NCI-H2081 treated with DMSO at 0.1 percent for 48 hours (cell line): Measurements from ENCODE around the gene GMNN.

ENCODE experiments used
- DNase-seq: peaks from one replicate; lab custom pipeline; 2025; lab: John Stamatoyannopoulos, UW

GMNN gene

GRCh38 chr6:24807584-24807983 is 32.8 kb downstream of the GMNN start:
- no peak for DNase-seq

GRCh38 chr6:24809728-24810127 is 35.0 kb downstream of the GMNN start:
- DNase-seq, result no peak

- no peak for DNase-seq
Measured at GRCh38 chr6:24818346-24818745, 43.6 kb downstream of the GMNN start.

DNA sequence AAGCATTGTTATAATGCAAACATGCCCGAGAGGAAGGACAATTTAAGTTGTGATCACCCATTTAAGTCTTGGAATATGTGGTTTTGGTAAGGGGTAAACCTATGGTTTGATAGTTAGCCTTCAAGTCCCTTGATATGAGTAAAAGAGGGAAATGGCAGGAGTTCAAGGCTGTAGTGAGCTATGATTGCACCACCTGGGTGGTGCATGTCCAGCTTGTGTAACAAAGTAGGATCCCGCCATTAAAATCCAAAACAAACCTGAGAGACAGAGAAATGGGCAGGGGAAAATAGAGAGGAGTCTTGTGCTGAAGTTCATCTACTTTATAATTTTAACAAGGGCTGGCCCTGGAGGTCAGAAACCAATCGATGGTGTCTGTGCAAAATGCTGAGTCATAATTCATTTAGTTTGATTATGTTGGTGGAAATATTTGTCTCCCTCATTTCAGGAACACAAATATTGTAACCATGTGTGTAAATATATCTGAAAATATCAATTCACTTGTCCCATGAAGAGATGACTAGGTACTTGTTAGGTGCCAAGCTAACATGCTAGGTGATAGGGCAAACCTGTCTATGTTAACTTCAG is 47.2 kb downstream of the GMNN start:
- DNase-seq, result no peak

DNA sequence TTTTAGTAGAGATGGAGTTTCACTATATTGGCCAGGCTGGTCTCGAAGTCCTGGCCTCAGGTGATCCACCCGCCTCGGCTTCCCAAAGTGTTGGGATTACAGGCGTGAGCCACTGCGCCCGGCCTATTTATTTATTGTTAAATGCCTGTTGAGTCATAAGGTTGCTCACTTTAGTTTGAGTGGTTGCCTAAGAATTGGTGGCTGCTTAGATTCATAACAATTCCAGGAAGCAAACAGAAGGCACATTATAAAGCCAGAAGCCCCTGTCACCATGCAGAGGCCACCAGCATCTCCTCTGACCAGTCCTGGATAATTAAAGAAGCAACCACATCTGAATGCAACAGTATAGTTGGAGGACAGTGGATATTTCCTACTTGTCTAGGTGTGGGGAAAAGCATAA is 48.0 kb downstream of the GMNN start:
- no peak for DNase-seq

GRCh38 chr6:24823185-24823584 is 48.4 kb downstream of the GMNN start:
- no peak for DNase-seq

GRCh38 chr6:24824142-24824938 is 49.6 kb downstream of the GMNN start:
- no peak for DNase-seq

GRCh38 chr6:24825130-24825630 is 50.4 kb downstream of the GMNN start:
- DNase-seq, result no peak

DNA sequence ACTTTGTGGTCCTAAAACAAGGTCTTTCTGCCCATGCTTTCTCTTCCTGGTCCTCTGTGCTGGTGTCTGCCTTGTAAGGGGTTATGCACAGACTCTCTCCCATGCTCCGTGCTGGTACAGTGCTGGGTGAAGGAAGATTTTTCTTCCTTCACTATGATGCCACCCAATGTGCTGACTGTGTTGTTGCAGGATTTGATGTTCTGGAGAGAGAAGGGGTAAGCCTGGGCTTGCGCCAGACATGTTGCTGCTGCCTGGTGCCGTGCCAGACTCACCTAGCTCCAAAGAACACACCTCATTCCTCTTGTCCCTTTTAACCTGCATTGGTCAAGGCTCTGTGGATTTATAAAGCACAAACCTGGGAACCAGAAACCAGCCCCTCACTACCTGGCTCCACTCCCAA is 52.4 kb downstream of the GMNN start:
- DNase-seq, result no peak

- DNase-seq, result no peak
Measured at GRCh38 chr6:24827970-24828369, 53.2 kb downstream of the GMNN start.

GRCh38 chr6:24829657-24830056 is 54.9 kb downstream of the GMNN start:
- DNase-seq, result no peak

DNA sequence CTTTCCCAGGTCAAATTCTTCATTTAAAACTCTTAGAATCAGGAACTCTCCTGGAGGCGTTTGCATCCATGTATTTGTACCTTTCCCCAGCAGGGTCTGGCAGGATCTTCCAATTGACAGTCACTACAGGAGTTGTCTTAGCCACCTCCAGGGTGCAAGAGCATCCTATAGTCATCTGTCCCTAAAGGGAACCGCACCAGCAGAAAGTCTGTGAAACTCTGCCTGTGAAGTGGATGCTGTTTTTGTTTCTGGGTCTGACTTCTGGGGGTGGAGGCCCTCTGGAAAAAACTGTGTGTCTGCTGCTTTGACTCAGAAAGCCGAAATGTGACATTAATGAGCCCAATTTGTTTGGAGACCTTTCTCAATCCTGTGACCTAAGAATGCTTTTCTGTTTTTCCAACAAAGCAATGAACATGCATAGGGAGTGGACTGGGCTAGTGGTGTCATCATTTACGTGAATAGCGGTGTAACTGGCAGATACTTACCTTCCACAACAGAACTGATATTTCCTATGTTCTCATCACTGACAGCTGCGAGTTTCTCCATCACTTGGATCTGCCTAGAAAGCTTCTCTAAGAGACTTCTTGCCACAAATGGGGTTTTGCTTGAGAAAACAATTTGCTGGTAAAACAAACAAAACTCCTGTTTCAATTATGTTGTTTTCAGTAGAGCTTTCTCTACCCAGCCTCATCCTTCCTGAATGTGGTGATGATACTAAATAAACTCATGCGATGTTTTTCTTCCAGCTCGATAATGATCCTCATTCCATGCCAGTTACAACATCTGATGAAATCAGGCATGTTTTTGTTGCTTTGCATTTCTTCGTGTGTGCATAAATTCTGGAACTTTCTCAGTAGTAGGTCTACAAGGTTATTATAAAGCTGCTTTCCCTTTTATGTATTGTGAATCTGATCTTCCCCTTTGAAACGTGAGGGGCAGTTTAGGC is 57.3 kb downstream of the GMNN start:
- DNase-seq, result no peak

GRCh38 chr6:24832794-24833193 is 58.1 kb downstream of the GMNN start:
- no peak for DNase-seq

DNA sequence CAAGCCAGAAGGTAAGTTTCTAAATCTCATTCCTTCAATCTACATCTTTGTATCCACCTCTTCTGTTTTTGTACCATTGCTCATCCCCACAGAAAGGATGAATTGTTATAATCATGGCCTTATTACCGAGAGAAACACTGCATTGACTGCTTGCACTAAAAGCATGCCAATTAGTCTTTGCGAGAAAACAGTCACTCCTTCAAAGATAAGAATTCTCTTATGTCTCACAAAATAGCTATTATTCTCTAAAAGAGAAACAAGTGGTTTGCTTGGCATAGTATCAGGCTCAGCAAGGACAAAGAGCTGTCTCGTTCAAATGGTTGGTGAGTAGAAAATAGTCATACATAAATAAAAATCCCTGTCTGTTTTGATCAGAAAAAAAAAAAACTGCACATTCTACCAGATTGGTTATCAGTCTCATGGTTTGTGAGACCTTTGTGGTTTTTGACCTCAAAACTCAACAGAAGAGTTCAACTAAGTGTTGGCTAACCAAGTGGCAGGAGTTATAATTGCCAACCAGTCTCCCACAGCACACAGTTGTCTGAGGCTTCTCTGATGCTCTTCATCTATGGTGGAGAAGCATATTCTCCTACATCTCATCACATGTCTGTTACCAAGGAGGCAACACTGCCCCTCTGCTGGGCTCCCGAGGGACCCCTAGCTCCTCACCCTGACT is 59.1 kb downstream of the GMNN start:
- no peak for DNase-seq
